ENCODE data around the gene MAP1S.
"Not testable (repeated sequence)": the region's sequence is repeated elsewhere in the genome, so short reads cannot be mapped to it uniquely, and the experiment has no call there.

MAP1S gene

GRCh38 chr19:17778251-17778967 is 59.1 kb downstream of the MAP1S start:
- Histone ChIP-seq H3K27ac (peak overlapping the region in 6 of 11 experiments; percentile 3 to 30 (median 19); a peak in 4 of 22 replicates), H3K27me3 (no peaks in the 10 kb centered on the region), H3K9ac (0 out of 22 replicates have a peak overlapping the region, but pooled peaks of 1 of the 11 experiments have one; percentile 4), H3K4me3 (no peak overlapping the region), H3K4me1 (peaks cover 20 to 34% (median 25%) of the 10 kb centered on the region in 10 experiments), H4K20me1 (peaks cover 0 to 52% (median 9%) of the 10 kb centered on the region in 11 experiments; a peak in 10 of 22 replicates), H3K4me2 (peak overlapping the region in 10 of 11 experiments; percentile 11 to 66 (median 44); a peak in 12 of 22 replicates), H3K36me3 (peaks cover 34 to 78% (median 61%) of the 10 kb centered on the region in 11 experiments), H3K9me3 (replicated peaks in 1 of 11) (0 out of 22 replicates have a peak, but pooled peaks cover 0 to 7% (median 0%) of the 10 kb centered on the region in 11 experiments)
- no peak for TF ChIP-seq Cebpa-rat (IDR thresholded peaks at IDR 0.05)

GRCh38 chr19:17778968-17779929 is 60.0 kb downstream of the MAP1S start:
- peak overlapping the region in 1 of 11 experiments; percentile 4; a peak in 1 of 22 replicates for H3K9ac ChIP-seq
- 0 out of 22 replicates have a peak, but pooled peaks cover 0 to 7% (median 0%) of the 10 kb centered on the region in 11 experiments for H3K9me3 ChIP-seq (replicated peaks in 1 of 11)
- H3K4me3 ChIP-seq = no peak overlapping the region
- no peak for TF ChIP-seq Cebpa-rat (IDR thresholded peaks at IDR 0.05)
- peak overlapping the region in 10 of 11 experiments; percentile 11 to 66 (median 44); a peak in 14 of 22 replicates for H3K4me2 ChIP-seq
- H4K20me1 ChIP-seq = peaks cover 0 to 50% (median 9%) of the 10 kb centered on the region in 11 experiments; a peak in 11 of 22 replicates
- H3K27me3 ChIP-seq = no peaks in the 10 kb centered on the region
- H3K27ac ChIP-seq = peak overlapping the region in 6 of 11 experiments; percentile 3 to 32 (median 19); a peak in 7 of 22 replicates
- peaks cover 20 to 34% (median 27%) of the 10 kb centered on the region in 10 experiments for H3K4me1 ChIP-seq
- peaks cover 40 to 78% (median 64%) of the 10 kb centered on the region in 11 experiments for H3K36me3 ChIP-seq

GRCh38 chr19:17780781-17781180 is 61.5 kb downstream of the MAP1S start:
- H3K4me2 ChIP-seq = no peak overlapping the region
- H3K4me1 ChIP-seq = peaks cover 19 to 32% (median 26%) of the 10 kb centered on the region in 10 experiments
- H3K9ac ChIP-seq = no peak overlapping the region
- H3K27ac ChIP-seq = no peak overlapping the region
- H3K9me3 ChIP-seq (replicated peaks in 1 of 11) = 0 out of 22 replicates have a peak, but pooled peaks cover 0 to 7% (median 0%) of the 10 kb centered on the region in 11 experiments
- no peak overlapping the region for H3K4me3 ChIP-seq
- peaks cover 0 to 40% (median 7%) of the 10 kb centered on the region in 11 experiments; a peak in 13 of 22 replicates for H4K20me1 ChIP-seq
- no peaks in the 10 kb centered on the region for H3K27me3 ChIP-seq
- no peak for TF ChIP-seq Cebpa-rat (IDR thresholded peaks at IDR 0.05)
- H3K36me3 ChIP-seq = peaks cover 37 to 77% (median 66%) of the 10 kb centered on the region in 11 experiments

DNA sequence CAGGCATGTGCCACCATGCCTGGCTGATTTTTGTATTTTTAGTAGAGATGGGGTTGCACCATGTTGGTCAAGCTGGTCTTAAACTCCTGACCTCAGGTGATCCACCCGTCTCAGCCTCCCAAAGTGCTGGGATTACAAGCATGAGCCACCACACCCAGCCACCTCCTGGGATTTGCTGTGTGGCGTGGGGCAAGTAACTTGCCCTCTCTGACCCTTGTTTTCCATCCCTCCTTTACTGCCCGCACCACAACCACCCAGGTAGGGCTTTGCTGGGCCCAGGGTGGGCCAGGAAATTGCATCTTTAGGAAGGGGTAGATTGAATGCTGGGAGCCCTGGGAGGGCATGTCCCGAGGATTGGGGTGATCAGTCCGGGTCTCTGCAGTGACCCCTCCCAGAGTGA is 64.4 kb downstream of the MAP1S start:
- H3K27me3 ChIP-seq; H3K4me2 ChIP-seq; H3K9ac ChIP-seq; H3K27ac ChIP-seq; H3K9me3 ChIP-seq (replicated peaks in 1 of 11); H3K4me3 ChIP-seq: not testable (repeated sequence)
- Histone ChIP-seq H3K4me1 (peaks cover 5 to 16% (median 10%) of the 10 kb centered on the region in 10 experiments; a peak in 18 of 20 replicates), H3K36me3 (peaks cover 48 to 80% (median 72%) of the 10 kb centered on the region in 11 experiments), H4K20me1 (peaks cover 0 to 26% (median 4%) of the 10 kb centered on the region in 11 experiments; a peak in 10 of 22 replicates)
